ENCODE measurements around the gene EID2B.

DNA sequence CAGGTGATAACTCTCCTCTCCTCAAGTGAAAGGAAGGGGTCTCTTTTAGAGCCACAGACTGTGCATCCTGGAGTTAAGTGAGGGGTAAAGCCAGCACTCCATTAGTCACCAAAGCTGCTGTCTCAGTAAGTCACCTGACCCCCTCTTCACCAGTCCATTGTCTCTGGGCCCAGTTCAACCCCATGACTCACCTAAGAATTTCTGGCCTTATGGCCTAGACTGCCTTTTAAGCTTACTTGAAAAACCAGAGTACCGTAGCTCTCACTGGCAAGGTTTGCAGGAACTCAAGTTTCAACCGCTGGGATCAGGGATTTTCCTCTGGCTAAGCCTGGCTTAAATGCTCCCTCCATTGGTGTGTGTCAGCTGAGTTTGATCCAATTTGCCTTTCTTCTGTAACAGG is 30.8 kb upstream of the EID2B start:
- TF ChIP-seq CTCF (conservative IDR thresholded peaks at IDR 0.05) (no peak), EZH2 (IDR thresholded peaks at IDR 0.05; ENCODE audit: low read depth) (no peak)
